Neural crest cell (in vitro differentiated cells): ENCODE measurements around the gene CCNJL. TPM values are rescaled to one million over a fixed set of nuclear protein-coding genes. Genes with fewer than 3 reads are reported as not detected.

ENCODE experiments used
- total RNA-seq: library from RNA; stranded (reverse); gene quantifications from 2 replicates; pipeline ENCODE4 v1.2.1, GENCODE V29; 2021

The CCNJL gene
- total RNA-seq, 1 donor from 2014 or later = 29.7 TPM

Other genes starting within 250 kb of the CCNJL start
- gene PWWP2A, start 193.1 kb downstream of the CCNJL start, total RNA-seq = 27.8 and 31.6 TPM in 2 replicates
- gene FABP6, start 83.1 kb downstream of the CCNJL start, total RNA-seq = 1.3 and 1.5 TPM in 2 replicates
- gene C1QTNF2, start 58.1 kb upstream of the CCNJL start, total RNA-seq = 0.42 and 0.43 TPM in 2 replicates
- gene FAM200C, start 87.5 kb upstream of the CCNJL start, total RNA-seq = 9.1 and 9.6 TPM in 2 replicates
- gene SLU7, start 106.5 kb upstream of the CCNJL start, total RNA-seq = 26.2 and 27.1 TPM in 2 replicates
- 157 and 167 TPM in 2 replicates for gene PTTG1, start 109.3 kb upstream of the CCNJL start, total RNA-seq